Stomach (tissue), 9 donors: ENCODE data around the gene NKX6-2. TPM values are rescaled to one million over a fixed set of nuclear protein-coding genes. Genes with fewer than 3 reads are reported as not detected.

Experiments used
- DNase-seq, 2 donors: peaks; one replicate each; pipeline versions ENCODE4 v3.0.0 to v3.0.0-alpha.2; 2013 to 2019
- H3K27ac ChIP-seq, 5 donors: fragments of 200-600 bp in 4 of 5; sonication (generic) in 4 of 5; one replicate each; pipeline ENCODE4 v1.5.1; 2013 to 2019; ENCODE audit warnings: mild to moderate bottlenecking in 1 of 5, moderate library complexity in 1 of 5
- H3K27me3 ChIP-seq, 3 donors: fragments of 200-600 bp; sonication (generic); one replicate each; pipeline ENCODE4 v1.5.1; 2017 to 2019; ENCODE audit warnings: mixed run types in 1 of 3
- H3K36me3 ChIP-seq, 4 donors: fragments of 200-600 bp; sonication (generic); 1 replicate in 3 of 4; 2 replicates in 1 of 4; pipeline ENCODE4 v1.5.1; 2016 to 2019
- H3K4me1 ChIP-seq, 4 donors: fragments of 200-600 bp; sonication (generic); one replicate each; pipeline ENCODE4 v1.5.1; 2016 to 2019
- H3K4me3 ChIP-seq, 4 donors: fragments of 200-600 bp; sonication (generic) in 3 of 4; one replicate each; pipeline ENCODE4 v1.5.1; 2016 to 2019; ENCODE audit warnings: mild to moderate bottlenecking in 1 of 4
- H3K9me3 ChIP-seq, 4 donors: fragments of 200-600 bp; sonication (generic); one replicate each; pipeline ENCODE4 v1.5.1; 2016 to 2019
- CTCF ChIP-seq, 7 experiments: fragments of 450-650 bp in 4 of 7; fragments of 200-600 bp in 3 of 7; sonication (generic) in 3 of 7; IDR thresholded peaks; one replicate each; pipeline ENCODE4 v1.5.1; 2016 to 2019; ENCODE audit warnings: antibody characterized with exemption in 7 of 7, control low read depth in 2 of 7, mild to moderate bottlenecking in 1 of 7
- EP300 ChIP-seq: sonication (generic); formaldehyde crosslinking; IDR thresholded peaks from one replicate; pipeline ENCODE4 v1.6.1; 2017; ENCODE audit warnings: antibody characterized with exemption
- POLR2A ChIP-seq, 4 donors: fragments of 450-650 bp; IDR thresholded peaks; one replicate each; pipeline ENCODE4 v1.6.1; 2016; ENCODE audit warnings: antibody characterized with exemption in 4 of 4, control low read depth in 2 of 4, mild to moderate bottlenecking in 1 of 4, moderate library complexity in 1 of 4
- POLR2AphosphoS5 ChIP-seq, 3 donors: sonication (generic); formaldehyde crosslinking; IDR thresholded peaks; one replicate each; pipeline ENCODE4 v1.6.1; 2016; ENCODE audit warnings: antibody characterized with exemption in 3 of 3
- WGBS, 5 donors: extraction: QIAGEN DNeasy Blood & Tissue Kit in 3 of 5; methylation state at CpG; one replicate each; pipeline versions ENCODE4 v1.1.5 to v1.1.7; 2013 to 2018; 5-methylcytosine and 5-hydroxymethylcytosine counted together
- intact Hi-C: fragments of 100-400 bp; cut with DNase I; formaldehyde crosslinking; loops from one replicate; pipeline ENCODE4 v1.15.1; 2023; ENCODE audit warnings: low total_unique reads
- polyA plus RNA-seq, 3 donors: library from polyadenylated mRNA; stranded (reverse); fragments of 200-250 nt; gene quantifications; one replicate each; pipeline ENCODE4 v1.2.3, GENCODE V29; 2013
- total RNA-seq, 5 donors: library from RNA; depleted of rRNA; stranded (reverse); fragments of >200 nt; gene quantifications; one replicate each; pipeline versions ENCODE4 v1.1.0 to v1.2.3, GENCODE V29; 2014 to 2016
- donor health status: healthy with polysubstance abuse.
- donor health status: Bipolar disorder and iron deficiency.
- donor health status: healthy.

Gene NKX6-2
- total and polyA plus RNA-seq, 8 donors, result 0.65 to 75.8 (median 10.0) TPM; not detected in 2

GRCh38 chr10:132805599-132805998 lies 19.7 kb upstream of the NKX6-2 start:
- intact Hi-C loops, result no loop called here
- DNase-seq, result peak in 1 of 2 donors; percentile 21
- WGBS, 5 donors, result 64 to 78% (median 69%) methylated on average over 14 to 21 of the region's 21 CpGs
- Histone ChIP-seq H3K27ac (no peak overlapping the region), H3K4me1 (no peaks in the 10 kb centered on the region), H3K36me3 (no peaks in the 10 kb centered on the region), H3K4me3 (no peak overlapping the region), H3K27me3 (peaks cover 0 to 31% (median 0%) of the 10 kb centered on the region in 3 donors), H3K9me3 (peaks cover 0 to 10% (median 5%) of the 10 kb centered on the region in 4 donors)
- TF ChIP-seq POLR2AphosphoS5 (IDR thresholded peaks at IDR 0.05), result no peak
- TF ChIP-seq POLR2A (IDR thresholded peaks at IDR 0.05), result no peak
- TF ChIP-seq EP300, result no peak
- no peak for TF ChIP-seq CTCF (IDR thresholded peaks at IDR 0.05)

- Histone ChIP-seq H3K9me3 (peaks cover 0 to 10% (median 5%) of the 10 kb centered on the region in 4 donors), H3K4me1 (no peaks in the 10 kb centered on the region), H3K36me3 (no peaks in the 10 kb centered on the region), H3K27ac (no peak overlapping the region), H3K4me3 (no peak overlapping the region), H3K27me3 (peaks cover 0 to 24% (median 0%) of the 10 kb centered on the region in 3 donors)
- peak in 1 of 2 donors; percentile 20 for DNase-seq
- TF ChIP-seq POLR2A (IDR thresholded peaks at IDR 0.05), result no peak
- intact Hi-C loops, result no loop called here
- 59 to 67% (median 61%) methylated on average over 20 to 23 of the region's 23 CpGs for WGBS, 5 donors
Observed at GRCh38 chr10:132804785-132805426, 19.0 kb upstream of the NKX6-2 start.

GRCh38 chr10:132804287-132804686 lies 18.3 kb upstream of the NKX6-2 start:
- H3K27ac ChIP-seq, result no peak overlapping the region
- peaks cover 0 to 10% (median 5%) of the 10 kb centered on the region in 4 donors for H3K9me3 ChIP-seq
- WGBS, 5 donors, result 91 to 96% (median 94%) methylated on average over 11 of the region's 11 CpGs
- DNase-seq, result no peak
- peaks cover 0 to 18% (median 0%) of the 10 kb centered on the region in 3 donors for H3K27me3 ChIP-seq
- no peaks in the 10 kb centered on the region for H3K4me1 ChIP-seq
- no peak overlapping the region for H3K4me3 ChIP-seq
- no peaks in the 10 kb centered on the region for H3K36me3 ChIP-seq
- TF ChIP-seq POLR2A (IDR thresholded peaks at IDR 0.05), result no peak
- TF ChIP-seq CTCF (IDR thresholded peaks at IDR 0.05), result no peak
- no peak for TF ChIP-seq EP300
- no peak for TF ChIP-seq POLR2AphosphoS5 (IDR thresholded peaks at IDR 0.05)
- intact Hi-C loops, result no loop called here

- H3K4me1 ChIP-seq, result no peaks in the 10 kb centered on the region
- H3K27ac ChIP-seq, result no peak overlapping the region
- DNase-seq, result no peak
- H3K36me3 ChIP-seq, result no peaks in the 10 kb centered on the region
- peaks cover 0 to 10% (median 5%) of the 10 kb centered on the region in 4 donors for H3K9me3 ChIP-seq
- intact Hi-C loops, result no loop called here
- 77 to 83% (median 80%) methylated on average over 23 to 34 of the region's 34 CpGs for WGBS, 5 donors
- no peak overlapping the region for H3K4me3 ChIP-seq
- H3K27me3 ChIP-seq, result peaks cover 0 to 11% (median 0%) of the 10 kb centered on the region in 3 donors
- TF ChIP-seq POLR2A (IDR thresholded peaks at IDR 0.05) (no peak), POLR2AphosphoS5 (IDR thresholded peaks at IDR 0.05) (no peak)
Observed at GRCh38 chr10:132803416-132804210, 17.7 kb upstream of the NKX6-2 start.

GRCh38 chr10:132802694-132803320 lies 16.9 kb upstream of the NKX6-2 start:
- TF ChIP-seq POLR2A (IDR thresholded peaks at IDR 0.05) (no peak), CTCF (IDR thresholded peaks at IDR 0.05) (no peak), POLR2AphosphoS5 (IDR thresholded peaks at IDR 0.05) (no peak), EP300 (no peak)
- Histone ChIP-seq H3K9me3 (peaks cover 0 to 10% (median 5%) of the 10 kb centered on the region in 4 donors), H3K4me1 (no peaks in the 10 kb centered on the region), H3K4me3 (no peak overlapping the region), H3K27me3 (peaks cover 0 to 9% (median 0%) of the 10 kb centered on the region in 3 donors), H3K27ac (no peak overlapping the region), H3K36me3 (no peaks in the 10 kb centered on the region)
- no peak for DNase-seq
- 78 to 89% (median 79%) methylated on average over 4 to 16 of the region's 16 CpGs for WGBS, 5 donors
- intact Hi-C loops, result no loop called here
